Esophagus muscularis mucosa (tissue), 4 donors: ENCODE measurements around the gene DOCK8. TPM values are rescaled to one million over a fixed set of nuclear protein-coding genes. Genes with fewer than 3 reads are reported as not detected.
A peak's percentile ranks its signal among the peaks of the same experiment; 100 is the strongest.

ENCODE experiments used
- DNase-seq: peaks from one replicate; pipeline ENCODE4 v3.0.0-alpha.2; 2017; ENCODE audit errors: extremely low spot score
- H3K27ac ChIP-seq, 4 donors: fragments of 200-600 bp; sonication (generic); replicated peaks in 1 of 4; 1 replicate in 3 of 4; 2 replicates in 1 of 4; pipeline ENCODE4 v1.5.1; 2016 to 2019; ENCODE audit warnings: mild to moderate bottlenecking in 1 of 4
- H3K27me3 ChIP-seq, 4 donors: fragments of 200-600 bp; sonication (generic); one replicate each; pipeline versions ENCODE4 v1.5.1 to v1.6.0; 2016 to 2019
- H3K36me3 ChIP-seq, 4 donors: fragments of 200-600 bp; sonication (generic); one replicate each; pipeline ENCODE4 v1.5.1; 2016 to 2019
- H3K4me1 ChIP-seq, 4 donors: fragments of 200-600 bp; sonication (generic); one replicate each; pipeline ENCODE4 v1.5.1; 2016 to 2019
- H3K4me3 ChIP-seq, 4 donors: fragments of 200-600 bp; sonication (generic); 1 replicate in 2 of 4; 2 replicates in 2 of 4; pipeline ENCODE4 v1.5.1; 2016 to 2019; ENCODE audit warnings: mild to moderate bottlenecking in 4 of 4, moderate library complexity in 1 of 4
- H3K9me3 ChIP-seq, 4 donors: fragments of 200-600 bp; sonication (generic); 1 replicate in 3 of 4; 2 replicates in 1 of 4; pipeline ENCODE4 v1.5.1; 2016 to 2019
- CTCF ChIP-seq, 3 experiments: fragments of 200-600 bp in 2 of 3; fragments of 450-650 bp in 1 of 3; sonication (generic) in 2 of 3; IDR thresholded peaks; one replicate each; pipeline ENCODE4 v1.5.1; 2017 to 2019; ENCODE audit warnings: antibody characterized with exemption in 3 of 3, mild to moderate bottlenecking in 2 of 3, moderate library complexity in 1 of 3
- EP300 ChIP-seq: sonication (generic); formaldehyde crosslinking; IDR thresholded peaks from one replicate; pipeline ENCODE4 v1.6.1; 2017; ENCODE audit warnings: antibody characterized with exemption
- POLR2A ChIP-seq: fragments of 450-650 bp; IDR thresholded peaks from one replicate; pipeline ENCODE4 v1.6.1; 2017; ENCODE audit warnings: antibody characterized with exemption, moderate library complexity, mild to moderate bottlenecking, low read depth
- POLR2AphosphoS5 ChIP-seq, 2 donors: sonication (generic); formaldehyde crosslinking; IDR thresholded peaks; one replicate each; pipeline ENCODE4 v1.6.1; 2017; ENCODE audit warnings: antibody characterized with exemption in 2 of 2
- WGBS: methylation state at CpG from one replicate; pipeline ENCODE4 v1.1.5; 2018; 5-methylcytosine and 5-hydroxymethylcytosine counted together
- intact Hi-C: fragments of 100-400 bp; cut with DNase I; formaldehyde crosslinking; loops from one replicate; pipeline ENCODE4 v1.15.1; 2023
- total RNA-seq, 4 donors: library from RNA; depleted of rRNA; stranded (reverse); fragments of >200 nt; gene quantifications; one replicate each; pipeline versions ENCODE4 v1.1.0 to v1.2.1, GENCODE V29; 2016

DOCK8 gene
- total RNA-seq, 4 donors from 2014 or later = 45.1 to 72.8 (median 48.8) TPM

GRCh38 chr9:338602-339001, 123.9 kb downstream of the DOCK8 start:
- Histone ChIP-seq H3K4me3 (no peak overlapping the region), H3K9me3 (no peaks in the 10 kb centered on the region), H3K27ac (no peak overlapping the region), H3K4me1 (peaks cover 0 to 18% (median 7%) of the 10 kb centered on the region in 4 donors), H3K27me3 (no peaks in the 10 kb centered on the region), H3K36me3 (peaks cover 0 to 90% (median 45%) of the 10 kb centered on the region in 4 donors)
- DNase-seq = no peak
- no peak for TF ChIP-seq POLR2A
- no peak for TF ChIP-seq EP300
- TF ChIP-seq CTCF (IDR thresholded peaks at IDR 0.05) = no peak
- no peak for TF ChIP-seq POLR2AphosphoS5 (IDR thresholded peaks at IDR 0.05)
- WGBS = 78% methylated on average over 6 of the region's 6 CpGs
- intact Hi-C loops = no loop called here

GRCh38 chr9:341634-342421, 127.2 kb downstream of the DOCK8 start:
- H3K4me1 ChIP-seq = peaks cover 0 to 18% (median 9%) of the 10 kb centered on the region in 4 donors
- no peaks in the 10 kb centered on the region for H3K27me3 ChIP-seq
- intact Hi-C loops = loop anchor here (10.0 kb wide), 1 partner anchor 463 kb away; no protein-coding TSS in a partner anchor
- H3K4me3 ChIP-seq = no peak overlapping the region
- WGBS = 79% methylated on average over 9 of the region's 9 CpGs
- peaks cover 0 to 85% (median 33%) of the 10 kb centered on the region in 4 donors for H3K36me3 ChIP-seq
- DNase-seq = no peak
- no peaks in the 10 kb centered on the region for H3K9me3 ChIP-seq
- no peak for TF ChIP-seq EP300
- TF ChIP-seq CTCF (IDR thresholded peaks at IDR 0.05) = no peak
- no peak overlapping the region for H3K27ac ChIP-seq

DNA sequence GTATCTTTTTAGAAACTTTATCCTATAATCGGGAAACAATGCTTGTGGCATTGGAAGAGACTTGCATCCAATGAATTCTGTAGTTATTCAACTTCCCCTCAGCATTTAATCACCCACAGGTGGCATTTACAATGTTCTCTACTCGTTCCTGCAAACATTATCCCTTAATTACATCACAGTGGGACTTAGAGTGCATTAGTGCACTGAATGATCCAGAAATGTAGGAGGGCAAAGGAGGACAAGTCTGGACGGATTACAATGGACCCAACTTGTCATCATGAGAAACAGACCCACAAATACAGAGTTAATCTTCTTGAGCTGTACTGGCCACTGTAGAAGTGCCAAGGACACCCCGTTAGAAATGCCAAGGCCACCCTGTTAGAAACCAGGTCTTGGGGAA, 129.1 kb downstream of the DOCK8 start:
- no peak for DNase-seq
- no peak overlapping the region for H3K27ac ChIP-seq
- peaks cover 0 to 65% (median 25%) of the 10 kb centered on the region in 4 donors for H3K36me3 ChIP-seq
- H3K4me1 ChIP-seq = peaks cover 0 to 31% (median 22%) of the 10 kb centered on the region in 4 donors
- H3K9me3 ChIP-seq = no peaks in the 10 kb centered on the region
- H3K4me3 ChIP-seq = no peak overlapping the region
- WGBS = 73% methylated on average over 4 of the region's 4 CpGs
- no peaks in the 10 kb centered on the region for H3K27me3 ChIP-seq
- no peak for TF ChIP-seq CTCF (IDR thresholded peaks at IDR 0.05)
- TF ChIP-seq POLR2AphosphoS5 (IDR thresholded peaks at IDR 0.05) = no peak
- intact Hi-C loops = loop anchor here (10.0 kb wide), 1 partner anchor 461 kb away; no protein-coding TSS in a partner anchor

DNA sequence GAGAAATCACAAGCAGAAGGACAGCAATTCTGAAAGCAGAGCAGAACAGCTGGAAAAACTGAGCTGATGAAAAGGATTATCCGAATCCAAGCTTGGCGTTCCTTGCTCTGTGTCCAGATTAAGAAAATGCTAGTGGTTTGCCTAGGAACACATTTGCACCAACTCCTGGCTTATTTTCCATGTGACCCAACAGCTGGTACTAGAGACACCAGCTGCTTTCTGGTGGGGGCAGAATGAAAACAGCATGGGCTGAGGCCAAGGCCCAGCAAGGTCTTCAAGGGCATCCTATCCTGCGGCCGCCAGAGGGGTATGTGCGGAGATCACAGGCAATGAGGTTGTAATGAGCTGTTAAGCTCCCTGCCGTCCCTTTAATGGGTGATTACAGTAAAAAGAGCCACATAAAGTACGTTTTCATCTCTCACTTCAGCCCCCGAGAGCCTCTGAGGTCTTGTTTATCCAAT, 131.5 kb downstream of the DOCK8 start:
- DNase-seq = no peak
- TF ChIP-seq POLR2AphosphoS5 (IDR thresholded peaks at IDR 0.05) (no peak), EP300 (no peak), CTCF (IDR thresholded peaks at IDR 0.05) (no peak), POLR2A (no peak)
- Histone ChIP-seq H3K4me3 (no peak overlapping the region), H3K27ac (peak overlapping the region in 1 of 4 donors; percentile 13), H3K36me3 (peaks cover 0 to 57% (median 13%) of the 10 kb centered on the region in 4 donors), H3K9me3 (no peaks in the 10 kb centered on the region), H3K27me3 (no peaks in the 10 kb centered on the region), H3K4me1 (peaks cover 0 to 22% (median 17%) of the 10 kb centered on the region in 4 donors)
- intact Hi-C loops = loop anchor here (10.0 kb wide), 1 partner anchor 459 kb away; no protein-coding TSS in a partner anchor
- 61% methylated on average over 8 of the region's 8 CpGs for WGBS
